Measurements from ENCODE around the gene PRIM1. TPM values are rescaled to one million over a fixed set of nuclear protein-coding genes. Genes with fewer than 3 reads are reported as not detected.

Gene PRIM1
- total and polyA plus RNA-seq, 2 of the 13 experiments (the other 11 are each of a cell fraction or from before 2014, with no cell fraction given) = 30.0 to 47.3 TPM

GRCh38 chr12:56759263-56759908 is 7.3 kb upstream of the PRIM1 start (continued):
- TF ChIP-seq ZBTB21 (CRISPR knock-in tag; IDR thresholded peaks at IDR 0.05) = no peak
- TF ChIP-seq STAG1 (CRISPR knock-in tag; IDR thresholded peaks at IDR 0.05) = no peak
- no peak for TF ChIP-seq TEAD2 (CRISPR knock-in tag; IDR thresholded peaks at IDR 0.05)
- no peak for TF ChIP-seq ZBTB10 (CRISPR knock-in tag; IDR thresholded peaks at IDR 0.05; ENCODE audit: borderline replicate concordance)
- TF ChIP-seq ZNF331 (CRISPR knock-in tag; IDR thresholded peaks at IDR 0.05) = peak; percentile 62; the same call in 1 of the 2 replicates
- no peak for TF ChIP-seq GMEB2 (CRISPR knock-in tag; IDR thresholded peaks at IDR 0.05; ENCODE audit: low read depth)
- TF ChIP-seq GATAD2A (CRISPR knock-in tag; IDR thresholded peaks at IDR 0.05) = peak; percentile 85
- TF ChIP-seq USF2 (IDR thresholded peaks at IDR 0.05; ENCODE audit: low read depth, low read length) = peak; percentile 84
- peak; percentile 89; the same call in 1 of the 2 replicates for TF ChIP-seq USF2 (CRISPR knock-in tag; IDR thresholded peaks at IDR 0.05; ENCODE audit: borderline replicate concordance)
- TF ChIP-seq ZNF337 (CRISPR knock-in tag; IDR thresholded peaks at IDR 0.05; ENCODE audit: borderline replicate concordance, low read depth) = no peak
- TF ChIP-seq SKIL (CRISPR knock-in tag; IDR thresholded peaks at IDR 0.05; ENCODE audit: borderline replicate concordance) = peak; percentile 50; the same call in 1 of the 2 replicates
- peak; percentile 49; the same call in 1 of the 2 replicates for TF ChIP-seq NFYB (CRISPR knock-in tag; IDR thresholded peaks at IDR 0.05)
- peak; percentile 62; the same call in 1 of the 2 replicates for TF ChIP-seq NR2C2 (CRISPR knock-in tag; IDR thresholded peaks at IDR 0.05; ENCODE audit: borderline replicate concordance)
- peak in 1 of 2 experiments; percentile 82; a peak in 2 of 4 replicates for TF ChIP-seq ATF4 (CRISPR knock-in tag; IDR thresholded peaks at IDR 0.05)
- TF ChIP-seq HDAC2 (CRISPR knock-in tag; IDR thresholded peaks at IDR 0.05) = peak; percentile 70
